K562 (cell line): ENCODE results near the gene PPP1CA. TPM values are rescaled to one million over a fixed set of nuclear protein-coding genes. Genes with fewer than 3 reads are reported as not detected.

ENCODE experiments used
- ATAC-seq: fragments of 200-7000 bp; cut with Tn5 transposase; 3 replicates; pipeline ENCODE4 v1.9.1; 2020; ENCODE audit warnings: moderate library complexity
- BruUV-seq: library from RNA; stranded (reverse); fragments of 400-500 nt; replicated peaks from 2 replicates; lab custom pipeline; 2021; lab: Mats Ljungman, UMichigan
- CTCF ChIA-PET: fragments of 300-600 bp; formaldehyde crosslinking; extraction: SDS; loops from one replicate; lab custom pipeline; 2021; ENCODE audit warnings: low intra/inter-chr PET ratio; lab: Yijun Ruan, JAX
- POLR2A ChIA-PET: fragments of 300-600, 350-650 bp; sonication (Branson Sonifier 250); formaldehyde crosslinking; extraction: SDS; loops from one replicate; lab custom pipeline; 2021; ENCODE audit warnings: antibody characterized with exemption, inconsistent platforms; lab: Yijun Ruan, JAX
- DNase-seq, 4 experiments: peaks; one replicate each; pipeline versions ENCODE4 v3.0.0 to v3.0.0-alpha.2; 2011 to 2018; ENCODE audit warnings: low spot score in 3 of 4, mixed read lengths in 3 of 4; ENCODE audit errors: extremely low read depth in 1 of 4
- FAIRE-seq: peaks from 2 replicates; lab custom pipeline; 2011; peaks lifted over from hg19 to GRCh38; lab: Jason Lieb, UNC
- H2AFZ ChIP-seq: 2 replicates; pipeline ENCODE4 v1.6.0; 2011; ENCODE audit warnings: low read depth, low read length, control low read depth, inconsistent platforms
- H3K27ac ChIP-seq: fragments of 200-600 bp; 3 replicates; pipeline ENCODE4 v1.8.0; 2011; ENCODE audit warnings: low read depth, mild to moderate bottlenecking, control low read depth, inconsistent platforms, low read length, moderate library complexity, mixed read lengths; ENCODE audit errors: extremely low read depth
- H3K27me3 ChIP-seq, 2 experiments: fragments of 300-600 bp in 1 of 2; 2 replicates in 1 of 2; 3 replicates in 1 of 2; pipeline versions ENCODE4 v1.6.0 to v1.8.0; 2011; ENCODE audit warnings: inconsistent platforms in 2 of 2, low read length in 2 of 2, mild to moderate bottlenecking in 1 of 2, mixed read lengths in 1 of 2, moderate library complexity in 1 of 2; ENCODE audit not compliant: control insufficient read depth in 2 of 2, insufficient read depth in 2 of 2
- H3K36me3 ChIP-seq: fragments of 300-600 bp; 3 replicates; pipeline ENCODE4 v1.8.0; 2011; ENCODE audit warnings: mild to moderate bottlenecking, low read length, inconsistent platforms; ENCODE audit not compliant: control insufficient read depth, insufficient read depth
- H3K4me1 ChIP-seq, 2 experiments: fragments of 200-600 bp in 1 of 2; replicated peaks in 1 of 2; 2 replicates in 1 of 2; 3 replicates in 1 of 2; pipeline versions ENCODE4 v1.5.1 to v1.8.0; 2011; ENCODE audit warnings: inconsistent platforms in 2 of 2, low read length in 2 of 2, mild to moderate bottlenecking in 1 of 2, mixed read lengths in 1 of 2, moderate library complexity in 1 of 2; ENCODE audit not compliant: control insufficient read depth in 2 of 2, insufficient read depth in 2 of 2
- H3K4me2 ChIP-seq: 2 replicates; pipeline ENCODE4 v1.6.1; 2011; ENCODE audit warnings: low read length, control low read depth, inconsistent platforms, mixed read lengths; ENCODE audit not compliant: insufficient read depth
- H3K4me3 ChIP-seq: fragments of 200-600 bp; sonication (generic), shearing (Covaris generic); 2 replicates; pipeline ENCODE4 v1.5.1; 2016; ENCODE audit warnings: control low read depth, inconsistent platforms
- H3K79me2 ChIP-seq: fragments of 200-600 bp; 3 replicates; pipeline ENCODE4 v1.8.0; 2011; ENCODE audit warnings: low read length, inconsistent platforms; ENCODE audit not compliant: control insufficient read depth, insufficient read depth
- H3K9ac ChIP-seq, 2 experiments: 2 replicates each; pipeline versions ENCODE4 v1.6.0 to v1.6.1; 2011; ENCODE audit warnings: low read depth in 2 of 2, low read length in 2 of 2, control low read depth in 1 of 2, inconsistent platforms in 1 of 2, mild to moderate bottlenecking in 1 of 2, mixed read lengths in 1 of 2; ENCODE audit not compliant: insufficient read depth in 1 of 2
- H3K9me1 ChIP-seq: one replicate; pipeline ENCODE4 v1.6.0; 2011; ENCODE audit warnings: inconsistent platforms, mild to moderate bottlenecking, low read length, moderate library complexity; ENCODE audit not compliant: control insufficient read depth, insufficient read depth
- H3K9me3 ChIP-seq: replicated peaks from 2 replicates; pipeline ENCODE4 v1.5.1; 2011; ENCODE audit warnings: low read depth, low read length, inconsistent platforms; ENCODE audit not compliant: control insufficient read depth, insufficient read depth
- H4K20me1 ChIP-seq: replicated peaks from 2 replicates; pipeline ENCODE4 v1.6.1; 2011; ENCODE audit warnings: low read length, inconsistent platforms, mixed read lengths; ENCODE audit not compliant: control insufficient read depth, insufficient read depth
- CCNT2 ChIP-seq: IDR thresholded peaks from 2 replicates; pipeline ENCODE4 v1.6.1; 2011; ENCODE audit warnings: borderline replicate concordance, low read depth, mild to moderate bottlenecking, moderate library complexity, mixed read lengths, low read length; ENCODE audit not compliant: insufficient read length; ENCODE audit errors: extremely low read depth
- DIDO1 ChIP-seq: fragments of 450-650 bp; IDR thresholded peaks from 2 replicates; pipeline ENCODE4 v1.6.1; 2016; ENCODE audit warnings: low read depth, missing biosample characterization, missing genetic modification characterization
- PHF20 ChIP-seq: fragments of 450-650 bp; IDR thresholded peaks from 2 replicates; pipeline ENCODE4 v1.6.1; 2018; ENCODE audit not compliant: partially characterized antibody
- RBFOX2 ChIP-seq: fragments of 200-400 bp; formaldehyde crosslinking; IDR thresholded peaks from 2 replicates; pipeline ENCODE4 v1.6.1; 2017; ENCODE audit warnings: low read depth, mild to moderate bottlenecking, low read length, moderate library complexity
- SFPQ ChIP-seq: fragments of 200-400 bp; formaldehyde crosslinking; IDR thresholded peaks from 2 replicates; pipeline ENCODE4 v1.6.1; 2017; ENCODE audit warnings: mild to moderate bottlenecking, low read depth, low read length, moderate library complexity
- SRSF3 ChIP-seq: fragments of 200-400 bp; formaldehyde crosslinking; IDR thresholded peaks from 2 replicates; pipeline ENCODE4 v1.6.1; 2016; ENCODE audit warnings: mild to moderate bottlenecking, low read length, moderate library complexity; ENCODE audit not compliant: insufficient read depth
- TARDBP ChIP-seq: fragments of 450-650 bp; IDR thresholded peaks from 2 replicates; pipeline ENCODE4 v1.6.1; 2016
- ZFP36 ChIP-seq: fragments of 150-350 bp; IDR thresholded peaks from 2 replicates; pipeline ENCODE4 v1.6.1; 2018; ENCODE audit warnings: low read length, low read depth; ENCODE audit not compliant: partially characterized antibody
- ZNF146 ChIP-seq: IDR thresholded peaks from one replicate; pipeline ENCODE4 v1.6.1; 2018; ENCODE audit warnings: missing compliant biosample characterization; ENCODE audit not compliant: unreplicated experiment
- WGBS: fragments of 100-300 bp; shearing (Covaris generic); methylation state at CpG from one replicate; pipeline ENCODE4 v1.1.6; 2016; ENCODE audit warnings: low coverage, mixed read lengths; ENCODE audit not compliant: insufficient coverage; ENCODE audit errors: missing lambda C conversion rate; 5-methylcytosine and 5-hydroxymethylcytosine counted together
- in situ Hi-C: fragments of 300-500 bp; cut with MboI; formaldehyde crosslinking; loops from 4 replicates; pipeline ENCODE4 v1.15.0; 2018; ENCODE audit warnings: inconsistent platforms, mixed read lengths
- intact Hi-C: fragments of 100-400 bp; cut with micrococcal nuclease; formaldehyde crosslinking; loops from 2 replicates; pipeline ENCODE4 v1.14.2; 2022
- polyA plus RNA-seq, 8 experiments: library from polyadenylated mRNA; depleted of rRNA in 4 of 8; stranded (reverse) in 5 of 8; unstranded in 3 of 8; fragments of >200 nt; fragmentation: Nextera tagmentation in 2 of 8; fragmentation: Illumina TruSeq in 1 of 8; extraction: Ambion mirVana in 2 of 8; extraction: Trizol in 1 of 8; gene quantifications; 2 replicates each; pipeline versions ENCODE4 v1.2.1 to v1.2.3, GENCODE V29; 2011 to 2014; ENCODE audit warnings: inconsistent platforms in 1 of 8, missing spikeins in 1 of 8
- total RNA-seq, 7 experiments: library from RNA; depleted of rRNA in 6 of 7; stranded (reverse); fragments of >200 nt in 6 of 7; fragmentation: Illumina TruSeq in 2 of 7; extraction: Trizol in 2 of 7; gene quantifications; 2 replicates each; pipeline versions ENCODE4 v1.2.1 to v1.2.3, GENCODE V29; 2011 to 2021; ENCODE audit warnings: low replicate concordance in 1 of 7

The PPP1CA gene
- total and polyA plus RNA-seq, 9 of the 15 experiments (the other 6 are each of a cell fraction or from before 2014, with no cell fraction given), result 18.2 to 242 (median 188) TPM

- H4K20me1 ChIP-seq, result no peaks in the 10 kb centered on the region
- intact Hi-C loops, result no loop called here
- DNase-seq, result no peak
- no peak for FAIRE-seq
- peaks cover 0 to 34% of the 10 kb centered on the region in 2 experiments; a peak in 2 of 5 replicates for H3K4me1 ChIP-seq
- H3K4me2 ChIP-seq, result no peak overlapping the region
- H3K27ac ChIP-seq, result no peak overlapping the region
- ChIA-PET CTCF (no interaction called here), POLR2A (interaction anchor here (0.6 to 1.5 kb wide), 6 partner anchors 8 to 136 kb away, joined by 3 to 6 read pairs (median 4); no protein-coding TSS in a partner anchor)
- in situ Hi-C loops, result no loop called here
- no peaks in the 10 kb centered on the region for H3K79me2 ChIP-seq
- 69% methylated on average over 19 of the region's 25 CpGs for WGBS
- no peak overlapping the region for H3K4me3 ChIP-seq
- no TSS peak for BruUV-seq
- peak overlapping the region in 1 of 2 experiments; percentile 73; a peak in 1 of 4 replicates for H3K9ac ChIP-seq
- H2AFZ ChIP-seq, result no peak overlapping the region
- no peaks in the 10 kb centered on the region for H3K27me3 ChIP-seq
- ATAC-seq, result no peak
- H3K36me3 ChIP-seq, result no peaks in the 10 kb centered on the region
- no peaks in the 10 kb centered on the region for H3K9me1 ChIP-seq
- H3K9me3 ChIP-seq, result no peaks in the 10 kb centered on the region
- TF ChIP-seq CCNT2, result no peak
- TF ChIP-seq SFPQ, result no peak
- no peak for TF ChIP-seq TARDBP
- TF ChIP-seq SRSF3, result no peak
- no peak for TF ChIP-seq ZFP36
- no peak for TF ChIP-seq ZNF146 (CRISPR knock-in tag)
- no peak for TF ChIP-seq RBFOX2
- no peak for TF ChIP-seq PHF20
- TF ChIP-seq DIDO1 (tag), result no peak
- TF ChIP-seq, all 486 proteins: peak for 0
These were observed 49.4 kb upstream of the PPP1CA start for GRCh38 chr11:67450796-67451657.
